Pericardium fibroblast (primary cell): ENCODE data around the gene OR2A25. TPM values are rescaled to one million over a fixed set of nuclear protein-coding genes. Genes with fewer than 3 reads are reported as not detected.

Source experiments
- total RNA-seq: library from RNA; depleted of rRNA; stranded (reverse); fragments of >200 nt; gene quantifications from 2 replicates; pipeline ENCODE4 v1.2.3, GENCODE V29; 2015

OR2A25 gene
- not detected in 2 replicates for total RNA-seq

DNA sequence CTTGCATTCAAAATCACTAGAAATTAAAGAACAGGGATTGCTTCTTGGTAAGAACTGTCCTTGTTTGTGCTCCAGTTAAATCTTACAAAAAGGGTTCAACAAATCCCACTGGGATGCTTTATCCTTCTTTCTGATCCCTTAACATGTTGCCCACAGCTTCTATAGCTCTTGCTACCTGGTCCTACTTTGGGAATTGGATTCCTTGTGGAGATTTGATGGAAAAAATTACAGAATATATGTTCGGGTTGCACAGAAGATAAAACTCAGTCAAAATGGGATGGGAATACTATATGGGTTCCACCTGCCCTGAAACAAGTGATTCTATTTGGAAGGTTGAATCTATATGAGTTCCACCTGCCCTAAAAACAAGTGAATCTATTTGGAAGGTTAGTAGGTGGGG, at the start of gene OR2A25:
TSS of gene OR2A25 (plus strand) at position 301 of the 400 bp plus-strand sequence. CDS start 4,409 bp downstream, outside the sequence.

DNA sequence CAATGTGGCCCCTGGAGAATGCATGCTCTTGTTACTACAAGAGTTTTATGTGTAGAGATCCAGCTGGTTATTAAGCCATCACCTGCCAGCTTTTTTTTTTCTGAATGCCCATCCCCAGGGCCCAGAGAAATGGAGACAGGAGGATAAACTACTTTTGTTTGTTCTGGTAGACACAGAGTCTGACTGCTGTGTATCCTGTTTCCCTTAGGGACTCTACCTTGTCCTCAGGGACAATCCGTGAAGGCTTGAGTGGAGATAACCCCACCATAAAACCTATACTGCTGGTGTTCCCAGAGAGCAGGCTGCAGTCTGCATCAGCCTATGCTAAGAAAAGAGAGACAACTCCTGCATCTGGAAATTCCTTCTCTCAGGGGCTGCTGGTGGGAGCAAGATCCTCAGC, 21.0 kb upstream of the OR2A25 start, which contains the start of gene OR2A5:
TSS of gene OR2A5 (plus strand) at position 301 of the 400 bp plus-strand sequence. CDS start 1,454 bp downstream, outside the sequence.

GRCh38 chr7:144085978-144086377, 16.4 kb downstream of the OR2A25 start, which contains the start of gene OR2A12:
TSS of gene OR2A12 (plus strand) at chr7:144086278. CDS start at chr7:144095108, 8,830 bp downstream.

GRCh38 chr7:144109283-144109682, 39.7 kb downstream of the OR2A25 start, which contains the start of gene OR2A2:
TSS of gene OR2A2 (plus strand) at chr7:144109583. CDS start at chr7:144109583, 0 bp downstream.

GRCh38 chr7:144122876-144123275, 53.3 kb downstream of the OR2A25 start, which contains the start of gene OR2A14:
TSS of gene OR2A14 (plus strand) at chr7:144123176. CDS start at chr7:144129113, 5,937 bp downstream.

Other genes with a start within 250 kb of the OR2A25 start
- 67.3 and 67.8 TPM in 2 replicates for gene TCAF1, start 167.6 kb upstream of the OR2A25 start, total RNA-seq
- gene OR2F2, start 134.6 kb upstream of the OR2A25 start, total RNA-seq, result not detected in 2 replicates
- 0.12 TPM in 1 of 2 replicates, not detected in the other for gene OR2F1, start 115.0 kb upstream of the OR2A25 start, total RNA-seq
- gene OR6B1, start 69.5 kb upstream of the OR2A25 start, total RNA-seq, result not detected in 2 replicates
- not detected in 2 replicates for gene OR2A5, start 20.9 kb upstream of the OR2A25 start, total RNA-seq
- not detected in 2 replicates for gene OR2A12, start 16.5 kb downstream of the OR2A25 start, total RNA-seq
- not detected in 2 replicates for gene OR2A2, start 39.8 kb downstream of the OR2A25 start, total RNA-seq
- not detected in 2 replicates for gene OR2A14, start 53.4 kb downstream of the OR2A25 start, total RNA-seq
- gene CTAGE4, start 113.7 kb downstream of the OR2A25 start, total RNA-seq, result 0.09 and 0.82 TPM in 2 replicates
- 0.60 and 4.4 TPM in 2 replicates for gene ARHGEF35, start 126.0 kb downstream of the OR2A25 start, total RNA-seq
- not detected in 2 replicates for gene OR2A42, start 169.8 kb downstream of the OR2A25 start, total RNA-seq
- 0.17 TPM in 1 of 2 replicates, not detected in the other for gene OR2A7, start 195.0 kb downstream of the OR2A25 start, total RNA-seq
- gene CTAGE8, start 199.5 kb downstream of the OR2A25 start, total RNA-seq, result under 0.01 and 0.26 TPM in 2 replicates
- not detected in 2 replicates for gene OR2A1, start 242.6 kb downstream of the OR2A25 start, total RNA-seq